Vagina (tissue), 2 donors: ENCODE results near the gene CD180. TPM values are rescaled to one million over a fixed set of nuclear protein-coding genes. Genes with fewer than 3 reads are reported as not detected.

Experiments
- DNase-seq, 2 donors: peaks; one replicate each; pipeline ENCODE4 v3.0.0-alpha.2; 2017; ENCODE audit errors: extremely low spot score in 2 of 2
- H3K27ac ChIP-seq: fragments of 200-600 bp; sonication (generic); one replicate; pipeline ENCODE4 v1.5.1; 2019
- H3K27me3 ChIP-seq: fragments of 200-600 bp; sonication (generic); one replicate; pipeline ENCODE4 v1.5.1; 2019
- H3K36me3 ChIP-seq, 2 donors: fragments of 200-600 bp; sonication (generic); one replicate each; pipeline ENCODE4 v1.5.1; 2017 to 2019
- H3K4me1 ChIP-seq: fragments of 200-600 bp; sonication (generic); one replicate; pipeline ENCODE4 v1.5.1; 2019
- H3K4me3 ChIP-seq, 2 donors: fragments of 200-600 bp; sonication (generic); 1 replicate in 1 of 2; 2 replicates in 1 of 2; pipeline ENCODE4 v1.5.1; 2016 to 2019
- H3K9me3 ChIP-seq: fragments of 200-600 bp; sonication (generic); one replicate; pipeline ENCODE4 v1.5.1; 2019
- POLR2A ChIP-seq, 2 donors: fragments of 450-650 bp; IDR thresholded peaks; one replicate each; pipeline ENCODE4 v1.6.1; 2017; ENCODE audit warnings: antibody characterized with exemption in 2 of 2, mild to moderate bottlenecking in 2 of 2, moderate library complexity in 2 of 2
- POLR2AphosphoS5 ChIP-seq, 2 donors: sonication (generic); formaldehyde crosslinking; IDR thresholded peaks; one replicate each; pipeline ENCODE4 v1.9.0; 2017; ENCODE audit warnings: antibody characterized with exemption in 2 of 2, mild to moderate bottlenecking in 2 of 2, low read depth in 1 of 2; ENCODE audit not compliant: insufficient read depth in 1 of 2
- intact Hi-C: fragments of 100-400 bp; cut with DNase I; formaldehyde crosslinking; loops from one replicate; pipeline ENCODE4 v1.15.1; 2023
- total RNA-seq: library from RNA; depleted of rRNA; stranded (reverse); fragments of >200 nt; gene quantifications from one replicate; pipeline ENCODE4 v1.2.3, GENCODE V29; 2016
- TF ChIP-seq, protein P1 (sequence below), 3 experiments: fragments of 450-650 bp in 2 of 3; fragments of 200-600 bp in 1 of 3; sonication (generic) in 1 of 3; IDR thresholded peaks; one replicate each; pipeline ENCODE4 v1.5.1; 2017 to 2019; ENCODE audit warnings: antibody characterized with exemption in 3 of 3, mild to moderate bottlenecking in 2 of 3, moderate library complexity in 2 of 3

Gene CD180
- total RNA-seq, 1 donor from 2014 or later, result 2.0 TPM

DNA sequence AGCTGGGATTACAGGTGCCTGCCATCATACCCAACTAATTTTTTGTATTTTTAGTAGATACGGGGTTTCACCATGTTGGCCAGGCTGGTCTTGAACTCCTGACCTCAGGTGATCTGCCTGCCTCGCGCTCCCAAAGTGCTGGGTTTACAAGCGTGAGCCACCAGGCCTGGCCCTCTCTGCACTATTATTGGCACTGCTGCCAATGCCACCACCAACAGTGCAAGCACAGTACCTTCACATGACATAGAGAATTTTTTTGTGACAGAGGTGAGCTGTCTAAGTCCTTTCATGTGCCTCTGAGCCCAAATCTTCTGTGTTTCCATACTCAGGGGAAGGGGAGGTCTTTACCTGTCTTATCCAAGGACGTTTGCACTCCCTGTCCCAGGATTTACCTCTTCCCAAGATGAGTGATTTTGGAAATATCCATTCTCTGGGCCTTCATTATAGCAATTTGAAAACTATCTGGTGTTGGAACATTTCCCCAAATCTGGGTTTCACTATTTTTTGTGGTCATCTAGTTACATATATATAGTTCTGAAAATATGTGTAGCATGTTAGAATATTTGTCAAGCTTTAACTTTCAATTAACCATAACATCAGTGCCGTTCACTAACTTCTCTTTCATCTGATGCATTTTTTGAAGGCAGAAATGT, 5.4 kb upstream of the CD180 start:
- H3K4me3 ChIP-seq, result no peak overlapping the region
- no peak overlapping the region for H3K27ac ChIP-seq
- no peaks in the 10 kb centered on the region for H3K27me3 ChIP-seq
- intact Hi-C loops, result loop anchor here (10.0 kb wide), 1 partner anchor 47 kb away; no protein-coding TSS in a partner anchor
- TF ChIP-seq, protein P1, sequence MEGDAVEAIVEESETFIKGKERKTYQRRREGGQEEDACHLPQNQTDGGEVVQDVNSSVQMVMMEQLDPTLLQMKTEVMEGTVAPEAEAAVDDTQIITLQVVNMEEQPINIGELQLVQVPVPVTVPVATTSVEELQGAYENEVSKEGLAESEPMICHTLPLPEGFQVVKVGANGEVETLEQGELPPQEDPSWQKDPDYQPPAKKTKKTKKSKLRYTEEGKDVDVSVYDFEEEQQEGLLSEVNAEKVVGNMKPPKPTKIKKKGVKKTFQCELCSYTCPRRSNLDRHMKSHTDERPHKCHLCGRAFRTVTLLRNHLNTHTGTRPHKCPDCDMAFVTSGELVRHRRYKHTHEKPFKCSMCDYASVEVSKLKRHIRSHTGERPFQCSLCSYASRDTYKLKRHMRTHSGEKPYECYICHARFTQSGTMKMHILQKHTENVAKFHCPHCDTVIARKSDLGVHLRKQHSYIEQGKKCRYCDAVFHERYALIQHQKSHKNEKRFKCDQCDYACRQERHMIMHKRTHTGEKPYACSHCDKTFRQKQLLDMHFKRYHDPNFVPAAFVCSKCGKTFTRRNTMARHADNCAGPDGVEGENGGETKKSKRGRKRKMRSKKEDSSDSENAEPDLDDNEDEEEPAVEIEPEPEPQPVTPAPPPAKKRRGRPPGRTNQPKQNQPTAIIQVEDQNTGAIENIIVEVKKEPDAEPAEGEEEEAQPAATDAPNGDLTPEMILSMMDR (IDR thresholded peaks at IDR 0.05), result no peak
- peaks cover 28% of the 10 kb centered on the region for H3K4me1 ChIP-seq
- no peaks in the 10 kb centered on the region for H3K9me3 ChIP-seq
- DNase-seq, result no peak
- H3K36me3 ChIP-seq, result no peaks in the 10 kb centered on the region

DNA sequence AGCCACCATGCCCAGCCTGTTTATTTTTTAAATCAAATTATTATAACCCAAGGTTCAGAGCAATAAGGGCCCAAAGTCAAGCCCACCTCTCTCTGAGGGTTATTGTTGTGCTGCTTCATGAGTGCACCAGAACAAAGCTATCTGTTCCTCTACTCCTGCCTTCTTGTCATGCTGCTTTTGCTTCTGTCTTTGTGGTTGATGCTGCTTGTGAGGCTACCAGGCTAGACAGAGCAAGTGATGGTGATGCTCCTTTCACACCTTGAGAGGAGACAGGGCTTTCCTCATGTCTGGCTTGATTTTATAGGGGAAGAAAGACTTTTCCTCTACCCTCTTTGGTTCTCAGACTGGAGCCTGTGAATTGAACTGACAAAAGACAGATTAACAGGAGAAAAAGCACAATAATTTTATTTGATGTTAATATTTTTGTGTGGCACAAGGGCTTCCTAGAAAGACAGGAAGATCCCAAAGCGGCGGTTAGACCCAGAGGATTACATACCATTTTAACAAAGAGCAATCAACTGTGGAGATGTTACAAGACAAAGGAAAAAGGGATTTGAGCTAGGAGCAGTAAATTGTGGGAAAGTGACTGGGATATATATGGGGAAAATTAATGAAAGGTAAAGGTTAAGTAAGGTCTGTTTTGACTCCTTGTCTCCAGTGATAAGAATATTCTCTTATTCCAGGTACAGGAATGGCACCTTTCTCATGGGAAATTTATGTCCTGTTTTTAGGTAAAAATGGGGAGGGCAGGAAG, 4.4 kb upstream of the CD180 start:
- intact Hi-C loops, result loop anchor here (10.0 kb wide), 1 partner anchor 46 kb away; no protein-coding TSS in a partner anchor
- DNase-seq, result no peak
- H3K27ac ChIP-seq, result no peak overlapping the region
- no peaks in the 10 kb centered on the region for H3K27me3 ChIP-seq
- no peaks in the 10 kb centered on the region for H3K36me3 ChIP-seq
- no peak for TF ChIP-seq POLR2A (IDR thresholded peaks at IDR 0.05)
- TF ChIP-seq, protein P1 (IDR thresholded peaks at IDR 0.05), result no peak
- TF ChIP-seq POLR2AphosphoS5 (IDR thresholded peaks at IDR 0.05; ENCODE audit: insufficient read depth in 1 of 2, low read depth in 1 of 2), result no peak
- no peak overlapping the region for H3K4me3 ChIP-seq
- H3K9me3 ChIP-seq, result no peaks in the 10 kb centered on the region
- H3K4me1 ChIP-seq, result peaks cover 20% of the 10 kb centered on the region

DNA sequence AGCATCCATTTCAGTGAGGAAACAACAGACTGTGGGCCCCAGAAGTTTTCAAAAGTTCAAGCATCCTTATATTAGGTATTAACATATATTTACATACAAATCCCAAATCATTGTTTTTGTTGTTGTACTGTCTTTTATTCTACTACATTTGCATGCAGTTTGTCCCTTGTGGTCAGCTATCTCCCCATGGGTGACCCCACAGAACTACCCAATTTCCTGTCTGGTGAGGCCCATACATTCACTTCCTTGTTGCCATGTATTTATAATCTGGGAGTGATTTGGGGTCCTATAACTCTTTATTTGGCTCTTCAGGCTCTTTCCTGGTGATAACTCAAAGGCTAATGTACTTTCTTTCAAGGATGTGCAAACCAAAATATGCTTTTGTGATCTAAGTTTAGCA, 3.3 kb upstream of the CD180 start:
- no peak overlapping the region for H3K27ac ChIP-seq
- no peaks in the 10 kb centered on the region for H3K9me3 ChIP-seq
- H3K4me3 ChIP-seq, result no peak overlapping the region
- no peaks in the 10 kb centered on the region for H3K36me3 ChIP-seq
- intact Hi-C loops, result loop anchor here (10.0 kb wide), 1 partner anchor 45 kb away; no protein-coding TSS in a partner anchor
- H3K27me3 ChIP-seq, result no peaks in the 10 kb centered on the region
- H3K4me1 ChIP-seq, result peaks cover 9% of the 10 kb centered on the region
- no peak for DNase-seq
- TF ChIP-seq POLR2A (IDR thresholded peaks at IDR 0.05) (no peak), POLR2AphosphoS5 (IDR thresholded peaks at IDR 0.05; ENCODE audit: insufficient read depth in 1 of 2, low read depth in 1 of 2) (no peak)
- TF ChIP-seq, protein P1 (IDR thresholded peaks at IDR 0.05), result no peak

DNA sequence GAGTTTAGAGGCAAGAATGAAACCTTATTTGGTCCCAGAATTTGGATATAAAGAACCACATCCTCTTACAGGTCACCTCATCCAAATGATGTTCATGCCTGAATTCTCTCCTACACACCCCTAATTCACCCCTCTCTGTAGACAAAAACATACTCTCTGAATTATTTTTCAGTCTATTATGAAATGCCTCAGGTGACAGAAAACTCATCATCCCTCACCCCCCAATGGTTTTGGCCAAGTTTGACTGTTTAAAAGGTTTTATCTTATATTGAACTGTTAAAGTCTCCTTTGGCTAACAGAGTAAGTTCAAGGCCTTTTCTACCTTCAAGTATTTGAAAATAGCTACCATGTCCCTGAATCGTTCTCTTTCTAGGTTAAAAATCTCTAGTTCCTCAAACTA, 2.3 kb upstream of the CD180 start:
- Histone ChIP-seq H3K4me3 (no peak overlapping the region), H3K27me3 (no peaks in the 10 kb centered on the region), H3K27ac (no peak overlapping the region), H3K4me1 (peaks cover 1% of the 10 kb centered on the region), H3K9me3 (no peaks in the 10 kb centered on the region), H3K36me3 (no peaks in the 10 kb centered on the region)
- DNase-seq, result no peak
- TF ChIP-seq, protein P1 (IDR thresholded peaks at IDR 0.05), result no peak
- TF ChIP-seq POLR2A (IDR thresholded peaks at IDR 0.05), result no peak
- intact Hi-C loops, result no loop called here

DNA sequence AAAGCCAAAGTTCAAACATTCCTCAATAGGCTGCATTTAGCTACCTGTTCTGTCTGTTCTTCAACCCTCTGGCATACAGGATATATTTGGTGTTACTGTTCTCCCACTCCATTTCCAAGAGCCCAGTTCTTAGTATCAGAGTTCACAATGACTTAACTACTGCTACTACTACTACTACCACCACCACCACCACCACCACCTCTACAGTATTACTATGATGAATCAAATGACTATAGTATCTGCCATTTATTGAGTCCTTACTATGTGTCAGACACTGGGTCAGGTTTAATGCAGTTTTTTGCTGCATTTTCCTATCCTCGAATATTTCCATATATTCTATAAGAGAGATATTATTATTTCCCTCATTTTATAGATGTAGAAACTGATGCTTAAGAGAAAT, 937 bp upstream of the CD180 start:
- H3K4me3 ChIP-seq, result no peak overlapping the region
- DNase-seq, result no peak
- H3K4me1 ChIP-seq, result peaks cover 14% of the 10 kb centered on the region
- intact Hi-C loops, result no loop called here
- H3K27ac ChIP-seq, result no peak overlapping the region
- no peaks in the 10 kb centered on the region for H3K9me3 ChIP-seq
- TF ChIP-seq, protein P1 (IDR thresholded peaks at IDR 0.05), result no peak
- TF ChIP-seq POLR2AphosphoS5 (IDR thresholded peaks at IDR 0.05; ENCODE audit: insufficient read depth in 1 of 2, low read depth in 1 of 2), result no peak
- no peaks in the 10 kb centered on the region for H3K27me3 ChIP-seq
- no peaks in the 10 kb centered on the region for H3K36me3 ChIP-seq
